ENCODE results near the gene ATAD1.

Gene ATAD1

GRCh38 chr10:87763086-87763861, 54.8 kb downstream of the ATAD1 start:
- no peak for DNase-seq (ENCODE audit: low spot score)
- ChIA-PET CTCF (interaction anchor here (1.1 to 1.4 kb wide), 2 partner anchors 8 to 229 kb away, joined by 3 to 4 read pairs; no protein-coding TSS in a partner anchor), POLR2A (ENCODE audit: low non-redundant PET) (no interaction called here)
- no peak for TF ChIP-seq CTCF (conservative IDR thresholded peaks at IDR 0.05; ENCODE audit: low read depth)
- H3K27ac ChIP-seq: no peak overlapping the region

GRCh38 chr10:87761892-87762291, 56.1 kb downstream of the ATAD1 start:
- peak; percentile 52 for DNase-seq (ENCODE audit: low spot score)

GRCh38 chr10:87761153-87761552, 56.9 kb downstream of the ATAD1 start:
- H3K27ac ChIP-seq: peak overlapping the region; percentile 32
- ChIA-PET POLR2A (ENCODE audit: low non-redundant PET) (no interaction called here), CTCF (no interaction called here)
- TF ChIP-seq CTCF (conservative IDR thresholded peaks at IDR 0.05; ENCODE audit: low read depth): no peak
- DNase-seq (ENCODE audit: low spot score): no peak

More at GRCh38 chr10:87761892-87762291, 56.1 kb downstream of the ATAD1 start:
- no peak for TF ChIP-seq CTCF (conservative IDR thresholded peaks at IDR 0.05; ENCODE audit: low read depth)
- ChIA-PET POLR2A (ENCODE audit: low non-redundant PET) (no interaction called here), CTCF (interaction anchor here (1.4 kb wide), 1 partner anchor 10 kb away, joined by 4 read pairs; no protein-coding TSS in a partner anchor)
- peak overlapping the region; percentile 32; the same call in 1 of the 2 replicates for H3K27ac ChIP-seq

GRCh38 chr10:87760195-87760905, 57.7 kb downstream of the ATAD1 start:
- no peak overlapping the region for H3K27ac ChIP-seq
- CTCF ChIA-PET: interaction anchor here (0.7 kb wide), 1 partner anchor 9 kb away, joined by 3 read pairs; no protein-coding TSS in a partner anchor
- no peak for DNase-seq (ENCODE audit: low spot score)
- TF ChIP-seq CTCF (conservative IDR thresholded peaks at IDR 0.05; ENCODE audit: low read depth): no peak
- POLR2A ChIA-PET (ENCODE audit: low non-redundant PET): no interaction called here

- no peak overlapping the region for H3K27ac ChIP-seq
- no peak for DNase-seq (ENCODE audit: low spot score)
- TF ChIP-seq CTCF (conservative IDR thresholded peaks at IDR 0.05; ENCODE audit: low read depth): no peak
- ChIA-PET POLR2A (ENCODE audit: low non-redundant PET) (no interaction called here), CTCF (interaction anchor here (0.7 kb wide), 1 partner anchor 8 kb away, joined by 3 read pairs; no protein-coding TSS in a partner anchor)
Measured at GRCh38 chr10:87759551-87759950, 58.5 kb downstream of the ATAD1 start.

GRCh38 chr10:87757685-87758084, 60.3 kb downstream of the ATAD1 start:
- CTCF ChIA-PET: interaction anchor here (0.7 to 0.8 kb wide), 3 partner anchors 13 to 88 kb away, joined by 3 read pairs; no protein-coding TSS in a partner anchor
- POLR2A ChIA-PET (ENCODE audit: low non-redundant PET): no interaction called here
- DNase-seq (ENCODE audit: low spot score): no peak
- no peak overlapping the region for H3K27ac ChIP-seq
- TF ChIP-seq CTCF (conservative IDR thresholded peaks at IDR 0.05; ENCODE audit: low read depth): no peak
